NCI-H146 treated with DMSO at 0.1 percent for 48 hours (cell line): ENCODE data around the gene CFAP65.

Source experiments
- DNase-seq: peaks from one replicate; lab custom pipeline; 2025; ENCODE audit not compliant: unreplicated experiment; lab: John Stamatoyannopoulos, UW

CFAP65 gene

GRCh38 chr2:219041252-219041651 is at the start of gene CFAP65:
Gene CFAP65 (minus strand): TSS chr2:219041516. CDS start chr2:219039048, 2,468 bp downstream.
- no peak for DNase-seq

- DNase-seq = no peak
Observed at GRCh38 chr2:219090436-219091299, 49.4 kb upstream of the CFAP65 start.

- no peak for DNase-seq
Observed at GRCh38 chr2:219089330-219089729, 48.0 kb upstream of the CFAP65 start.

- no peak for DNase-seq
Observed at GRCh38 chr2:219087848-219088247, 46.5 kb upstream of the CFAP65 start.

GRCh38 chr2:219087361-219087760 is 46.0 kb upstream of the CFAP65 start:
- no peak for DNase-seq

- DNase-seq = no peak
Observed at GRCh38 chr2:219086196-219086595, 44.9 kb upstream of the CFAP65 start.

GRCh38 chr2:219084791-219085190 is 43.5 kb upstream of the CFAP65 start:
- no peak for DNase-seq

- no peak for DNase-seq
Observed at GRCh38 chr2:219082332-219082958, 41.1 kb upstream of the CFAP65 start.

- no peak for DNase-seq
Observed at GRCh38 chr2:219081701-219082331, 40.5 kb upstream of the CFAP65 start.

- DNase-seq = no peak
Observed at GRCh38 chr2:219081096-219081495, 39.8 kb upstream of the CFAP65 start.

- no peak for DNase-seq
Observed at GRCh38 chr2:219079417-219079816, 38.1 kb upstream of the CFAP65 start.

- no peak for DNase-seq
Observed at GRCh38 chr2:219078951-219079350, 37.6 kb upstream of the CFAP65 start.

- DNase-seq = no peak
Observed at GRCh38 chr2:219078126-219078525, 36.8 kb upstream of the CFAP65 start.

GRCh38 chr2:219076253-219076652 is 34.9 kb upstream of the CFAP65 start:
- no peak for DNase-seq

GRCh38 chr2:219073413-219074129 is 32.3 kb upstream of the CFAP65 start:
- DNase-seq = peak; percentile 3

- DNase-seq = no peak
Observed at GRCh38 chr2:219072741-219073250, 31.5 kb upstream of the CFAP65 start.

- no peak for DNase-seq
Observed at GRCh38 chr2:219071131-219071816, 30.0 kb upstream of the CFAP65 start.

- no peak for DNase-seq
Observed at GRCh38 chr2:219065484-219065883, 24.2 kb upstream of the CFAP65 start.

- no peak for DNase-seq
Observed at GRCh38 chr2:219062081-219062480, 20.8 kb upstream of the CFAP65 start.
